ENCODE data around the gene OCA2.

- no peak for TF ChIP-seq POLR2A (IDR thresholded peaks at IDR 0.05)
- TF ChIP-seq CTCF (IDR thresholded peaks at IDR 0.05), result no peak
These were observed 354.5 kb downstream of the OCA2 start for GRCh38 chr15:27744641-27745040.
